ENCODE measurements around the gene IFRD2.

- TF ChIP-seq, protein P1, sequence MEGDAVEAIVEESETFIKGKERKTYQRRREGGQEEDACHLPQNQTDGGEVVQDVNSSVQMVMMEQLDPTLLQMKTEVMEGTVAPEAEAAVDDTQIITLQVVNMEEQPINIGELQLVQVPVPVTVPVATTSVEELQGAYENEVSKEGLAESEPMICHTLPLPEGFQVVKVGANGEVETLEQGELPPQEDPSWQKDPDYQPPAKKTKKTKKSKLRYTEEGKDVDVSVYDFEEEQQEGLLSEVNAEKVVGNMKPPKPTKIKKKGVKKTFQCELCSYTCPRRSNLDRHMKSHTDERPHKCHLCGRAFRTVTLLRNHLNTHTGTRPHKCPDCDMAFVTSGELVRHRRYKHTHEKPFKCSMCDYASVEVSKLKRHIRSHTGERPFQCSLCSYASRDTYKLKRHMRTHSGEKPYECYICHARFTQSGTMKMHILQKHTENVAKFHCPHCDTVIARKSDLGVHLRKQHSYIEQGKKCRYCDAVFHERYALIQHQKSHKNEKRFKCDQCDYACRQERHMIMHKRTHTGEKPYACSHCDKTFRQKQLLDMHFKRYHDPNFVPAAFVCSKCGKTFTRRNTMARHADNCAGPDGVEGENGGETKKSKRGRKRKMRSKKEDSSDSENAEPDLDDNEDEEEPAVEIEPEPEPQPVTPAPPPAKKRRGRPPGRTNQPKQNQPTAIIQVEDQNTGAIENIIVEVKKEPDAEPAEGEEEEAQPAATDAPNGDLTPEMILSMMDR (conservative IDR thresholded peaks at IDR 0.05): no peak
- no peak for TF ChIP-seq ZFX (IDR thresholded peaks at IDR 0.05)
These were observed 27.8 kb downstream of the IFRD2 start for GRCh38 chr3:50264383-50264963.
